Measurements from ENCODE around the gene TARDBP.
"Not testable (repeated sequence)": the region's sequence is repeated elsewhere in the genome, so short reads cannot be mapped to it uniquely, and the experiment has no call there.

Gene TARDBP

GRCh38 chr1:11061652-11062365 is 49.4 kb downstream of the TARDBP start:
- no peak for DNase-seq

GRCh38 chr1:11062965-11063401 is 50.5 kb downstream of the TARDBP start:
- no peak for DNase-seq

GRCh38 chr1:11063937-11064537 is 51.6 kb downstream of the TARDBP start:
- not testable (repeated sequence) for DNase-seq

DNA sequence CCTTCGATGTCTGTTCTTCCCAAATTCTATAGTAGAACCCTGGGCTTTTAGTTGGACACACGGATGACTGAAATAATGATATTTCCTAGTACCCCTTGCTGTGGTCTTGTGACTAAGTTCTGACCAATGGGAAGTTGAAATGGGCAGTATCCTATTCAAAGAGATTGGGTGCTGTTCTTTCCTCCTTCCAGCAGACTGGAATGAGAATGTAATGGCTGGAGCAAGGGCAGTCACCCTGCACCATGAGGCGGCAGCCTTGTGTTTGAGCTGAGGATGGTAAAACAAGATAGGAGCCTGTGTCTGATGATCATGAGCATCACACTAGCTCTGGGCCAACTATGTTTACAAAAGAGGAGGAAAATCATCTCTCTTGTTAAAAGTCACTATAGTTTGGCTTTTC is 52.5 kb downstream of the TARDBP start:
- DNase-seq, result no peak

DNA sequence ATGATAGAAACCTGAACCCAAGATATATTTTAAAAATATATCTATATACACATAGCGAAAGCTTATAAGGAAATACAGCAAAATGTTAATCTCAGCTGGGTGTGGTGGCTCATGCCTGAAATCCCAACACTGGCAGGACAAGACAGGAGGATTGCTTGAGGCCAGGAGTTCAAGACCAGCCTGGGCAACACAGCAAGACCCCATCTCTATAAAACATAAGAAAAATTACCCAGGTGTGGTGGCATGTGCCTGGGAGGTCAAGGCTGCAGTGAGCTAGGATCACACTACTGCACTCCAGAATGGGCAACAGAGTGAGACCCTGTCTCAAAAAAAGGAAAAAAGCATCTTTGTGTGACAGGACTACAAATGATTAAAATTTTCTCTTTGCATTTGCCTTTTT is 53.3 kb downstream of the TARDBP start:
- no peak for DNase-seq

GRCh38 chr1:11067716-11068599 is 55.5 kb downstream of the TARDBP start:
- no peak for DNase-seq

- DNase-seq, result no peak
Observed at GRCh38 chr1:11068600-11069473, 56.4 kb downstream of the TARDBP start.

DNA sequence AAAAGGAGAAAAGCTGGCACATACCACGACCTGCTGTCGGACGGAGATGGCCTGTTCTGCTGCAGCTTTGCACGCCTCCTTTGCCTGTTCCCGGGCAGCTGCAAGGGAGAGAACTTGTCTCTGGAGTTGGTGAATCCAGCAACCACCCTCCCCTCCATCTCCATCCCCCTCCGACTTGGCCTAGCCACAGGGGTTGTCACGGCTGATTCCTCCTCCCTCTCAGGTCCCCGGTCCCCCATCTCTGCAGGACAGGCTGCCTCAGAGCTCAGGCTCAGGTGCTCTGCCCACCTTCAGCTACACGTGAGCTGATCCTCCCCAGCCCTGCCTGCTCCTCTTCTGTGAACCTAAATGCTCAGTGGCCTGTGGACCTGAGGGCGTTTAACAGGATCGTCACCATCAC is 58.4 kb downstream of the TARDBP start:
- no peak for DNase-seq

DNA sequence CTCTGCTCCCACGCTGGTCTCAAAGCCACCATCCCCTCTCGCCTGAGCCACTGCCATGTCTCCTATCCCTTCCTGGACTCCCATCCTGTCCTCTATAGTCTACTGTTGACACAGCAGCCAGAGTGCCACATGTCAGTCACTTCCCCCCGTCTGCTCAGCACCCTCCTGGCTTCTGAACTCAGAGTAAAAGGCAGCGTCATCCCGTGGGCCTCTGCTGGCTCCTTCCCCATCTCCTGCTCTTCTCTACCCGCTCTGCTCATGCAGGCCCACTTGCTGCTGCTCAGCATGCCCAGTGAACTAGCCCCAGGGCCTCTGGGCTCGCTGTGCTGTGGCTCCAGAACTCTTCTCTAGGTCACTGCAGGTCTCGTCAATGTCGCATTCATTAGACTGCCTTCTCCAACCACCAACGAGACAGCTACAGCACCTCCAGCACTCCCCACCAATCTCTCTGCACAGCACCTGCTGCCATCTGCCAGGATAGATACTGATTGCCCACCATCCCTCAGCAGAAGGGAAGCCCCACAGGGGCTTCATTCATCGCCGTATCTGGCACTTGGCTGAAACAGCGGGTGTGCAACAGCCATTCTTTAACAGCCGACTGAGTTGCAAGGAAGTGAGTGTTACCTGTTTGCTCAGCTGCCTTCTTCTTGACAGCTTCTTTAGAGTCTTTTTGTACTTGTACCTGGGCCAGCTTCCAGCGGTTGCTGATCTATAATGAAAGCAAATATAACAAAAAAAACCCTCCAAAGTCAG is 59.2 kb downstream of the TARDBP start:
- no peak for DNase-seq

- DNase-seq, result no peak
Observed at GRCh38 chr1:11072216-11072917, 59.9 kb downstream of the TARDBP start.

DNA sequence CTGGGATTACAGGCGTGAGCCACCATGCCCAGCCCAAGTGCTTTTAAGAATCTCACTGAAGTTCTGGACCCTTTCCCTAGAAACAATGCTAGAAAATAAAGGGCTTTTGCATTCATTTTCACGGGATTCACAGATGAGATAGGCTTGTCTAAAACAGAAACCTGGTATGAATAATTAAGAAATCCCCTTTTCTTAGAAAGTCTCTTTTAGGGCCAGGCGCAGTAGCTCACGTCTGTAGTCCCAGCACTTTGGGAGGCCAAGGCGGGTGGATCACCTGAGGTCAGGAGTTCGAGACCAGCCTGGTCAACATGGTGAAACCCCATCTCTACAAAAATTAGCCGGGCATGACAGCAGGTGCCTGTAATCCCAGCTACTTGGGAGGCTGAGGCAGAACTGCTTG is 60.9 kb downstream of the TARDBP start:
- not testable (repeated sequence) for DNase-seq
